GM12891 (cell line): ENCODE results near the gene AKR1B15.

ENCODE experiments used
- POLR2A ChIP-seq: IDR thresholded peaks from 2 replicates; pipeline ENCODE4 v1.6.1; 2011; ENCODE audit warnings: low read depth, low read length, control low read depth
- POLR2AphosphoS5 ChIP-seq: IDR thresholded peaks from 2 replicates; pipeline ENCODE4 v1.6.1; 2011; ENCODE audit warnings: low read depth, low read length, control low read depth
- POU2F2 ChIP-seq: IDR thresholded peaks from 2 replicates; pipeline ENCODE4 v1.6.1; 2011; ENCODE audit warnings: low read depth, mild to moderate bottlenecking, control low read depth, low read length, moderate library complexity
- SPI1 ChIP-seq: IDR thresholded peaks from 2 replicates; pipeline ENCODE4 v1.6.1; 2011; ENCODE audit warnings: low read depth, low read length, control low read depth
- TAF1 ChIP-seq: IDR thresholded peaks from 2 replicates; pipeline ENCODE4 v1.6.1; 2011; ENCODE audit warnings: low read depth, low read length, control low read depth

DNA sequence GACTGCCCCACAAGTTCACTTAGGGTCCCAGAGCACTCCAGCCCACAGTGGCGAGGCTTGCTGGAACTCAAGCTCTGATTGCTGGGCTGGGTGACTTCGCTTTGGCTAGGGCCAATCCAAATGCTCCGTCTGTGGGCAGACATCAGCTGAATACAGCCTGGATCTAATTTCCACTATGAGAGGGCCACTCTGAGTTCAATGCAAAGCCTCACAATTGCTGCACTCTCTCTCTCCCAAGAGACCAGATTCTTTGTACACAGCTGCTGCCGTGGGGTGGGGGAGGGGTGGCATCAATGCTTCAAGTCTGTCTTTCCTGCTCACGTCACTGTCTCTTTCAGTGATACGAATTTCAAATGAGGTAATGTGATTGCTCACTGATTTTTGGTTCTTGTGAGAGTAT lies 50.5 kb downstream of the AKR1B15 start:
- TF ChIP-seq POLR2A (no peak), SPI1 (no peak), TAF1 (no peak), POU2F2 (no peak), POLR2AphosphoS5 (no peak)
